T-helper 9 cell (primary cell): Measurements from ENCODE around the gene PTGES3.
"Not testable (repeated sequence)": the region's sequence is repeated elsewhere in the genome, so short reads cannot be mapped to it uniquely, and the experiment has no call there.

Experiments used
- DNase-seq: peaks from one replicate; pipeline ENCODE4 v3.0.0-alpha.2; 2020
- total RNA-seq, 2 donors: gene quantifications; one replicate each; lab custom pipeline; 2026; lab: John Stamatoyannopoulos, UW

The PTGES3 gene
- total RNA-seq, result 190 to 203 reads per million in 2 donors

- DNase-seq, result peak; percentile 95
Measured at GRCh38 chr12:56688129-56688845, at the start of gene PTGES3. TSS of gene PTGES3 (minus strand) at chr12:56688284. CDS start at chr12:56687999, 285 bp downstream.

GRCh38 chr12:56728139-56728861 lies 40.2 kb upstream of the PTGES3 start:
- no peak for DNase-seq

- not testable (repeated sequence) for DNase-seq
Measured at GRCh38 chr12:56726196-56726675, 38.2 kb upstream of the PTGES3 start.

- DNase-seq, result no peak
Measured at GRCh38 chr12:56725723-56726102, 37.6 kb upstream of the PTGES3 start.

GRCh38 chr12:56724972-56725722 lies 37.1 kb upstream of the PTGES3 start, which contains the start of gene NACA:
TSS of gene NACA (minus strand) at chr12:56725299. CDS start at chr12:56724521, 778 bp downstream.
- peak; percentile 92 for DNase-seq

- DNase-seq, result no peak
Measured at GRCh38 chr12:56724701-56724971, 36.6 kb upstream of the PTGES3 start.

- no peak for DNase-seq
Measured at GRCh38 chr12:56723889-56724700, 36.0 kb upstream of the PTGES3 start.

GRCh38 chr12:56723352-56723751 lies 35.3 kb upstream of the PTGES3 start:
- no peak for DNase-seq

- no peak for DNase-seq
Measured at GRCh38 chr12:56722832-56723231, 34.7 kb upstream of the PTGES3 start.

- DNase-seq, result no peak
Measured at GRCh38 chr12:56721721-56722120, 33.6 kb upstream of the PTGES3 start.

- DNase-seq, result no peak
Measured at GRCh38 chr12:56721216-56721615, 33.1 kb upstream of the PTGES3 start.

- no peak for DNase-seq
Measured at GRCh38 chr12:56720731-56721151, 32.7 kb upstream of the PTGES3 start.

GRCh38 chr12:56719056-56719455 lies 31.0 kb upstream of the PTGES3 start:
- DNase-seq, result no peak

GRCh38 chr12:56718636-56719035 lies 30.6 kb upstream of the PTGES3 start:
- DNase-seq, result no peak

GRCh38 chr12:56718149-56718548 lies 30.1 kb upstream of the PTGES3 start:
- no peak for DNase-seq

- no peak for DNase-seq
Measured at GRCh38 chr12:56716933-56717880, 29.1 kb upstream of the PTGES3 start.

GRCh38 chr12:56716458-56716857 lies 28.4 kb upstream of the PTGES3 start:
- no peak for DNase-seq

- no peak for DNase-seq
Measured at GRCh38 chr12:56715798-56716197, 27.7 kb upstream of the PTGES3 start.

GRCh38 chr12:56714431-56714929 lies 26.4 kb upstream of the PTGES3 start:
- no peak for DNase-seq

GRCh38 chr12:56713345-56713744 lies 25.3 kb upstream of the PTGES3 start:
- no peak for DNase-seq

- DNase-seq, result no peak
Measured at GRCh38 chr12:56709759-56710376, 21.8 kb upstream of the PTGES3 start.
